HG03432 (cell line): ENCODE measurements around the gene PHYKPL.

Experiments
- ATAC-seq: cut with Tn5 transposase; IDR thresholded peaks from one replicate; pipeline ENCODE4 v1.9.1; 2021; ENCODE audit warnings: mild to moderate bottlenecking, moderate library complexity; ENCODE audit not compliant: unreplicated experiment

The PHYKPL gene

DNA sequence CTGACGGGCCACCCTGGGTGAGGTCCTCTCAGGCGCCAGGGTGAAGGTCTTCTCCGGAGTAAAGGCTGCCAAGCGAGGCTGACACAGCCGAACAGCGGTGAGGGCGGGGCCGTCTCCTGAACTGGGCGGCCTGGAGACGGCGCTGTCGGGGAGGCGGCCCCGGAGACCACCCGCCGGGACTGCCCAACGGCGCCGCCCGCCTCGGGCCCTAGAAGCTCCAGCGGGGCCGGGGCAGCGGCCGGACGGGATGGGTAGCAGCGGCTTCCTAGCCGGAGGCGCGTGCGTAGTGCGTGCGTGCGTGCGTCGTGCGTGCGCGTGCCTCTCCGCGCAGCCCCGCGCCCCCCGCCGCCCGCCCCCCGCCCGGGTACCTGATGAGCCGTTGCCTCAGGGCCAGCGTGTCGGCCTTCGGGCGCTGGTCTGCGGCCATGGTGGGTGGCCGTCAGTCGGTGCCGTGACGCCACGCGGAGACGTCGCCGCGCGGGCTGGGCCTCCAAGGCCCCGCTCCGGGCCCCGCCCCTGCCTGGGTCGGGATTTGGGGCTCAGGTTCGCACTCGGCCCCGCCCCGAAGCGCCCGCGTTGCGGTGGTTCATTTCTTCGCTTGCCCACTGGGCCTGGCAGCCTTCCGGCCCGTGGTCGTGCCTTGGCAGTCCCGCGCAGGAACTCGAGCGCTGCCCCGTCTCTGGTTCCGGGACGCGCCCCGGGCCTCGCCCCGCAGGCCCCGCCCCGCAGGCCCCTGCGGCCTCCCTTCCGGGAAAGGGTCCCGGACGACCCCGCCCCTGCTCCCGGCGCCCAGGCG, at the start of gene PHYKPL:
Gene PHYKPL (minus strand): TSS at position 679 of the 796 bp plus-strand sequence. CDS start 252 bp downstream, at position 427.
- ATAC-seq, result peak; percentile 73

DNA sequence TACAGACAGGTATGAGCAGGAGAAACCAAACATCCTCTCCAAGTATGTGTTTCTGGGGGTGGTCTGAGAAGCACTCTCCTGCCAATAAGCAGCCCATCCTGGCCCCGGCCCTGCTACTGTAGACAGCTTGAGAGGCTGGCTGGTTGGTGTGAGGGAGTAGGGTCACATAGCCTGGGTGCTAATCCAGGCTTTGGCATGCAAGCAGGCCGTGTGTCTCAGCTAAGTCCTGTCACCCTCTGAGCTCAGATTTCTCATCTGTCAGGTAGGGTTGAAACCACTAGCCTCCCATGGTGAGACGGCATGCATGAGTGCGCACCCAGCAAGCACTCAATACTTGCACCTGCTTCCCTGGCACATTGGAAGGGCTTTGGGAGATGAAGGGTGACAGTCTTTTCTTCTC, 49.8 kb upstream of the PHYKPL start:
- no peak for ATAC-seq

DNA sequence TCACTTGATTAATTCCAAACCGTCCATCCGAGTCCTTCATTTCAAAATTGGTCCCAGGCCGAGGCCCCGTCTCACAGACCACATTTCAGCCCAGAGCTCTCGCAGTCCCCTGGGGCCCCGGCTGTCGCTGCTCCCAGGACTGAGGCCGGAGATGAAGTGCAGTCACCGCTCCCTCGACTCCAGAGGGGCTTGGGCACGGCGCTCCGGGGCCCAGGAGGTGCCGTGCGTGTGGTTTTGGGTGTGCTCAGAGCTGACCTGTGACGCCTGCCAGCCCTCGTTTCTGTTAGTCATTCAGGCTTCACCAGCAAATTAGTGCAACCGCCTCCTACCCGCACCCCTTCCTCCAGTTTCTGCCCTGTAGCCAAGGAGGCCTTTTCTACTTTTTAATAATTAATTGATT, 48.7 kb upstream of the PHYKPL start:
- no peak for ATAC-seq

DNA sequence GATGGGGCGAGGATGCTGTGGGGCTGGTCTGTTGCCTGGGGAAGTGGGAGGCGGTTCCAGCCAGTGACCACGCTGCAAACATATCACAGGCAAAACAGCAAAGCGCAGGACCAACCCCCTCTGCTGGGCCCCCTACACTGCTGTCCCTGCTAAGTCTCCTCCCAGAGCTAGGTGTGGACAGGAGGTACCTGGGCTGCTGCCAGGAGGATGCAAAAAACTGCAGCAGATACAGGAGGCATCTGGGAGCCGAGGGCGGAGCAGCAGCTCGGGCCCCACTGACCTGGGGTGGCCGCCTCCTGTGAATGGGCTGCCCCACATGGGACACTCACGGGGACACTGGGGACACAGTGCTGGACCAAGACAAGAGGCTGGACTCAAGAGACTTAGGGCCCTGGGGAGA, 48.0 kb upstream of the PHYKPL start:
- no peak for ATAC-seq

DNA sequence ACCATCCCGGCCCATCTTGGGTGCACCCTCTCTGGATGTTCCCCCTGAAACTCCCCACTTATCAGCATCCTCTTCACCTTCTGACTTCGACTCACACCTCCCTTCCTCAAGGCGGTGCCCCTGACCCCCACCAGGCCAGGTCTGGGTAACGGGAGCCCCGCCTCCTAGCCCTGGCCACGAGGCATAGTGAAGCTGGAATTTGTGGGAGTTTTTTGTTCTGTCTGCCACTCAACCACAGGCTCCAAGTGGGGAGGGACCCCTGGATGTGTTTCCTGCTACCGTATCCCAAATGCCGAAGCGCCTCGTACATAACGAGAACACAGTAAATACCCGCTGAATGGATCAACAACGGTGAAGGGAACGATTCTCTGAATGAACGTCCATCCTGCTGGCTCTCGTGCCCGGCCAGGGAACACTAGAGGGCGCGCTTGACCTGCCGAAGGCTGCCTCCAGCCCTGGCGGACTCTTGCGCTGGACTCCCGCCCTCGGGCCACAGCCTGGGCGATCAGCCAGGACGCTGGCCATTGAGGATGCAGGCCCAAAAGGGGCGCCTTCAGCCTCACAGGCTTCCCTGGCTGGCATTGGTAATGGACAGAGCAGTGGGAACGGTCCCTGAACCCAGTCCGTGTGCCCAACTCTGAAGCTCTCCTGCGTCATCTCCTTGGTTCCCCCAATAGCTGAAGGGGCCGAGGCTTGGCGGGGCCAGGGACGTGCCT, 47.3 kb upstream of the PHYKPL start:
- ATAC-seq, result no peak

DNA sequence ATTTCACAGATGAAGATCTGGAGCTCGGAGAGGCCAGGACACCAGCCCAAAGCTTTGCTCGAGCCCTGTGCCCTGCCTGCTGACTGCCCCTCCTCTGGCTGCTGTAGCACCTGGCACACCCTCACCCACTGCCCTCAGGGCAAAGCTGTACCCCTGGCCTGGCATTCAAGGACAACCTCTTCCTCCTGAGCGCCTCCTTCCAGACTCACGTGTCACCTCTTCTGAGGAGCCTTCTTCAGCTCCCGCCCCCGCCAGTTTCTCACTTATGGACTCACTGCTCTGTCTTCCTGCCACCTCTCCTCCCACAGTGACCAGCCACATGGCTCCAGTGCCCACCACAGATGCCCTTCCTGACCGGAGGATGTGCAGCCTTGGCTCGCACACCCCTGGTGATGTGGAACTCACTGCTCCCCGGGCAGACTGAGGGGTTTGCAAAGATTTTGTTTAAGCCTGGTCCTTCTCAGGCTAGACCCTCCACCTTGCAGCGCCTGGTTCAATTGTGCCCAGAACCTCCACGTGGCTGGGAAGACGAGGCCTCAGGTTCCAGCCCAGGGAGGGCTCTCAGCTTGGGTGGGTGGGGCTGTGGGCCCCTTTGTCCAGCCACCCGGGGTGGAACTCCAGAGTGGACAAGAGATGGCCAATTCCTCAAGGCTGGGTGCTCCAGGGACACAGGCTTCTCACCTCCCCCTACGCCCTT, 46.6 kb upstream of the PHYKPL start:
- no peak for ATAC-seq

DNA sequence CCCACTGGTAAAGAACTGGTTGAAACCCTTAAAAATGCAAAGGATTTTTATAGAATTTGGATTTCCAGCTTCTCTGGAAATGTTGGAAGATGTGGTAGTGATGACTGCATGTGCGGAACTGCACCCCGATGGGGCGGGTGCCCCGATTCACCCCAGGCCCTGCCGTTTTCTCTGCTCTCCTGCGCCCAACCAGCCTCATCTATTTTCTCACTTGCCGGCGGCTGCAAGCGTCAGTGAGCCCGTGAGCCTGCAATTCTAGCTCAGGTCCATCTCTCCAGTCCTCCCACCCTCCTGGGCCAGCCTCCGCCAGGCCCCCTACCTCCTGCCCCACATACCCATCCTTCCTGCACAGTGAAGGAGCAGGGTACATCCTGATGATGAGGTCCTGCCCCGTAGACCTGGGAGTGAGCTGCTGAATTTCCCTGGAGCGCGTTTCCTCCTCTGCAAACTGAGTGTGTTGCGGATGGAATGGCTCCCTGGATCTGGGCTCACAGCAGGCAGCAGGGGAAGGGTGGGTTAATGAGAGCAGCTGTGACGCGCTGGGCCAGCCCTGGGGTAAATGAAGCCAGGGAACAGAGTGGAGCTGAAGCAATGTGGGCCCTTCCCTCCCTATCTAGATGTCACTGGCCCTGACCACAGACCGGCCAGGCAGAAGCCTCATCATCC, 45.9 kb upstream of the PHYKPL start:
- no peak for ATAC-seq

DNA sequence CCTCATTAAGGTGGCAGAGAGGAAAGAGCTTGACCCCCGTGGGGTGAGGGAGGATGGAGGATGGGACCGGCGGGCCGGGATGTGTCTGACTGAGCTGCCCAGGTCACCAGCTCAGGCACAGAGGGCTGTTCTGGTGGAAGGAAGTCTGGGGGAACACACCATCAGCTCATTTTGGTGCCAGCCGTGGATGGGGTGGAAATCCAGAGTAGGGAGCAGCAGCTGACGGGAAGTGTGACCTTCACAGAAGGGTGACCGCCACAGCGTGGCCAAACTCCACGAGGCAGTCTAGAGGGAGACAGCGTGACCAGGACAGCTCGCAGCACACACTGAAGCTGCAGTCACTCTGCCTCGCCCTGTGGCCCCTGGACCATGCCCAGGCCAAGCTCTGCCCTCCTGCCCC, 45.3 kb upstream of the PHYKPL start:
- no peak for ATAC-seq

DNA sequence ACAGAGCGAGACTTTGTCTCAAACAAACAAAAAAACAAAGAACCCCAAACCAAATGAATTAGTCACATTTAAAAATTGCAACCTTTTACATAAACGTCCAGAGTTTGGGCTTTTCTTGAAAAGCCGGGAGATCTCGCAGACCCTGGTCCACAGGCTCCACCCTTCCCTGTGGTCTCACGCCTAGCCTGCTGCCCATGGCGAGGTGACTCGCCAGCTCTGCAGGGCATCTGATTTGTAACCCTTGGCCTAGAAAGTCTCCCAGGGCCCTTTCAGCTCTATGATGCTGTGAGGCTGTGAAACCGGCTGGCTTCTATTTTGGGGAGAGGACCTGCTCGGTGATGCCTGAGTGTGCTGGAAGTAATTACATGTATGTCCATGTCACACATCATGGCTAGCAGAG, 44.7 kb upstream of the PHYKPL start:
- no peak for ATAC-seq

DNA sequence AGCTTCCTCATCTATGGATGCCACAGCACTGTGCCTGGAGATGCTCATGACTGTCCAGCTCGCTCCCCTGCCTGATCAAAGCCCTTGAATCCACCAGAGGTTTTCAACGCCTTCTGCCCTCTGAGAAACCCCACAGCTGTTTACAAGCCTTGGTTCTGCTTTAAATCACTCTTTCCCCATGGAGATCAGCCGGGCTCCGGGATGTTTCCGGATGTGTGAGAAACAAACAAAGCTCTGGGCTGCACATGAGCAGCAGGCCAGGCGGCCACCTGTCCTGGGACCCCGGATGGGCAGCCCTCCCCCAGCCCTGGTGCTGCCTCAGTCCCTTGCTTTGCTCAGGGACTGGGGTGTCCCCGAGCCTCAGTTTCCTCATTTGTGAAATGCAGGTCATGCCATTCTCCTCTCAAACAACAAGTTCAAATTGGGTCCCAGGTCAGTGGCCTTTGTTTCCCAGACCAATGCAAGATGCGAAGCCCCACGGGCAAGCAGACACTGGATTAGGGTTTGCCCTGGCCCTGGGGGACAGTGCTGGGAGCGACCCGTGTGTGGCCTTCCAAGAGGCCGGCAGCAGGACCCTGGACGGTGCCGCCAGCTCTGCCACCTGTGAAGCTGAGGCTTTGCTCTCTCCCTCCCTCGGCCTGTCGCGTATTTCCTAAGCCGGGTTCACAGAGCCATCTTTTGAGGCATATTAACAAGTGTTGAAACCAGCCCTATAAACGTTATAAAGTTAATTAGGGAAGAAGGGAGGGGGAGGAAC, 42.4 kb upstream of the PHYKPL start:
- ATAC-seq, result no peak

DNA sequence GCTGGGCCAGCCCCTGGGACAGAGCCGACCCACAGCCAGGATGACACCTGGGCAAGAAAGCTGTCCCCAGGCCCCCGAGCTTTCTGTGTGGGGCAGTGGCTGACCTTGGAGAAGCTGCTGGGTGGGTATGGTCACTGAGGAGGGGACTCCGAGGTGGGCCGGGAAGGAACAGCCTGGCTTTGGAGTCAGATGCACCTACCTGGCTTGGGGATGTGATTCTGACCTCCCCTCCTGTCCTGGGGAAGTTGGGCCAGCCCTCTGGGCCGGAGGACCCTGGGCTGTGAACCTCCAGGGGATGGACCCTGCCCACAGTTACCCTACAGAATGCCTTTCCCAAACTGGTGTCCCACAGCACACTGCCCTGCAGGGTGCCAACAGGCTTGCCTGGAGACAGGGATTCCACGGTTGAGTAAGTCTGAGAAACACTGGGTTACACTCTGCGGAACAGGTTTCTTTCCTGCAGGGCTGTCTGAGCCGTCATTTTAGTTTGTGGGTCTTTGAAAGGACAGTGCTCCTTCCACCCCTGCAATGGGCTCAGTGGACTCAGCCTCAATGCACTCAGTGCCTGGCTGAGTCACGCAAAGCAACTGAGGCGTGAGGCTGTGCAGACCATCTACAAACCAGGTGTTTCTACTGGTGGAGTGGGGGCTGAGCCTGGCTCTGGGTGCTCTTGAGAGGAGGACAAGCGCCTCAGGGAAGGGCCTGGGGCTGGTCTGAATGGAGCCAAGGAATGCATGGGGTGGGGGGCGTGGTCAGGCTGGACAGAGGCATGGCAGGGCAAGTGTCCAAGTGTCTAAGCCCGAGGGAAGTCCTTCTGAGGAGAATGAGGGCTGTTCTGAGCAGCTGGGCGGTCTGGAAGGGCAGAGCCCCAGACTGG, 41.3 kb upstream of the PHYKPL start:
- no peak for ATAC-seq

DNA sequence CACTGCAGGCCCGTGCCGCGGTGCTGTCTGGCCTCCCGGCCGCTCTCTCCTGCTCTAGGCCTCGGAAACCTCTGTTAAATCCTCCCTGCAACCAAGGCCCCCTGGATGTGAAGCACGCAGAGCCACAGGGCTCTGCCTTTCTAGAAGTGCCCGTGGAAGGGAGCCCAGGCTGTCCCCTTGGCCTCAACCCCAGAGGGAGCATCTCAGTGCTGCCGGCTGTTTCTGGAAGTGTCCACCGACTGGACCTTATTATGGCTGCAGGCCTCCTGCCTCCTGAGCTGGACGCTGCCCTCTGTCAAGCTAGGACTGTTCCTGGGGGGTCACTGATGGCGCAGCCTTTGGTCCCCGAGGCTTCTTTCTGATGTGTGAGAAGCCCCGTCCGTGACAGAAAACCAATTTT, 40.4 kb upstream of the PHYKPL start:
- no peak for ATAC-seq

DNA sequence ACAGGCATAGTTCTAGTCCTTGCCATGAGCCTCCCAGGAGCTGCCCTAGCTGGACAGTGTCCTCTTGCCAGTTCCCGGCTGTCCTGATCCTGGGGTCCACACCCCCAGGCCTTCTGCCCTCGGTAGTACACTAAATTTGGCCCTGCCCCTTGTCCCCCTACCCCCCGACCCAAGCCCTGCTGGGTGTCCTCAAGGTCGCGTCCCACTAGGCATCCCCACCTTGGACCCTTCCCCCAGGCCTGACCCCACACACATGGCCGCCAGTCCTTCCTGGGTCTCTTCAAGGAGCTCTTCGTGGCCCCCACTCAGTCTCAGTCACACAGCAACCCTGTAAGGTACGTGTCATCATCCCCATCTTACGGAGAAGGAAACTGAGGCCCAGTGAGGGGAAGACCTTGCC, 40.0 kb upstream of the PHYKPL start:
- ATAC-seq, result no peak

DNA sequence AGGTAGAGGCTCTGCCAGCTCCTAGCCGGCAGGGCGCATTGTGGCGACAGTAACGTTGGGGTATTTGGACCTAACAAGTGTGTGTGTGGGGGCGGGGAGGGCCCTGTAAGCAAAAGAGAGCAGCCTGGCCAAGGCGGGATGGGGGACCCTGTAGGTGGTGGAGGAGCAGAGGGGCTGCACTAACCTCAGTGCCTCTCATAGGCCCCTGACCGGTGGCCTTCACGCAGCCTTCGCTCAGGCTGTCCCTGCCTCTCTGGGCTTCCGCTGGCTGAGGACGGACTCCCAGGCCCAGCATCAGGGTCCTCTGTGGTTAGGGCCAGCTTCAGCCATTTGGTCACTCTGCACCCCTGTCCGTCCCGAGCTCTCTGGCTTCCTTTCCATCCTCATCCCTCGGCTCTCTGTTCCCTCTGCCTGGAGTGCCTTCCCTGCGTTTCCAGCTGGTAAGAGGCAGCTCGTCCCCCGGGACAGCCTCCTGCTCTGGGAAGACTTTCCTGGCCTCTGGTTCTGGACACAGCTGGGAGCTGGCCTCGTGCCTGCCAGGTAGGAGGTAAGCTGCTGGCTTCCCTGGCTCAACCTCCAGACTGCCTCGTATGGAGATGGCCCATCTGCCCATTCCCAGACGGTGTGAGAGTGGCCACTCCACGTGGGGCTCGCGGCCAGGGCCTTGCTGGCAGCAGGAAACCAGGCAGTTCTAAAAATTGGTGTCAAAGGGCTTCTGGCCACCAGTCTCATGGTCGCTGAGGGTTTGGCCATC, 39.3 kb upstream of the PHYKPL start:
- no peak for ATAC-seq

DNA sequence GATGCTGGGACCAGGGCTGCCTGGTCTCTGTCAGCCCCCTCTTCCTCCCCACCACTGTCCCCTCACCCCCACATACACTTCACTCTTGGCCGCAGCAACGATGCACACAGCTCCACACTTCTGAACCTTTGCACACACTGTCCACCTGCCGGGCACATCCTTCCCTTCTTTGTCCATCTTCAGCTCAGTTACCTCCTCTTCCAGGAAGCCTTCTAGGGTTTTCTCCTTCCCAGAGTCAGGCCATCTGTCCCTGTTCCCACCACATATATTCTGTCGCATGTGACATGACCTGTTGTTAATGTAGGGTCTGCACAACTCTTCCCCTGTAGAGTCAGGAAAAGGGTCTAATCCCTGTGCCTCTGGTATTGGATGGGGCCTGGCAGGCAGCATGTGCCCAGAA, 38.6 kb upstream of the PHYKPL start:
- ATAC-seq, result no peak

DNA sequence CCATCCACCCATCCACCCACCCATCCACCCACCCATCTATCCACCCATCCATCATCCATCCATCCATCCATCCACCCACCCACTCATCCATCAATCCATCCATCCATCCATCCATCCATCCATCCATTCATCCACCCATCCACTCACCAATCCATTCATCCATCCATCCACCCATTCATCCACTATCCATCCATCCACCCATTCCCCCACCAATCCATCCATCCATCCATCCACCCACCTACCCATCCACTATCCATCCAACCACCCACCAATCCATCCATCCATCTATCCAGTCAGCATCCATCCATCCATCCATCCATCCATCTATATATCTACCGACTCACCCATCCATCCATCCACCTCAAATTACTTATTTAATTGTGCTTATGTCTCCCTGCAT, 36.9 kb upstream of the PHYKPL start:
- no peak for ATAC-seq

DNA sequence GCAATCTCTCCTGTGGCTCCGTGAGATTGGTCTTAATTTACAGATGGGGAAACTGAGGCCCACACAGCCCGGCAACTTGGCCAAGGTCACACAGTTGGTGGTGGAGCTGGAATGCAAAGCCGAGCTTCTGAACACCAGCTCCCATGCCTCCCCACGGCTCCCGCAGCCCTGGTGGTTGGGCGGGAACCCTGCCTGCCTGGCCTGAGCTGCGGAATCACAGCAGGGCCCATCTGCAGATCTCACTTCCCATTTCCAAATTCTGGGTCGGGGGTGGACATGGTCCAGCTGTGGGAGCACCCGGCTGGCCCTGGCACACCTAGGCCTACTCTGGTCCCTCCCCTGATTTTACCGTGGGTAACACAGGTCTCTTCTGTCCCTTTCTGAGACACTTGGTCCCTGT, 35.3 kb upstream of the PHYKPL start:
- no peak for ATAC-seq

DNA sequence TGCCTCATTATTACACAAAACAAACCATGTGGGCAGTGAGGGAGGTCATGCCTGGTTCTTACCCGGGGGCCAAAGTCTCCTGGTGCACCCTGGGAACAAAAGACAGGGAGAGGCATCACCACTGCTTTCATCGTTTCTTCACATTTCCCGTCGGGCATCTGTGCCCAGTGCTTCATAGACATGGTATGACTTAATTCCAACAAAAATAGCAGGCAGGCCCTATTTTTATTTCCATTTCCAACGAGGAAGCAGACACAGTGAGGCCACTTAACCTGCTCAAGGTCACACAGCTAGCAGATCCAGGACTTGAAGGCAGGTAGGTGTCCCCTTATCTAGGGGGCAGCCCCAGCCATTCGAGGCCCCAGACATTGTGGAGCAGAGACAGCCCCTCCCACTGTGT, 34.6 kb upstream of the PHYKPL start:
- ATAC-seq, result no peak

DNA sequence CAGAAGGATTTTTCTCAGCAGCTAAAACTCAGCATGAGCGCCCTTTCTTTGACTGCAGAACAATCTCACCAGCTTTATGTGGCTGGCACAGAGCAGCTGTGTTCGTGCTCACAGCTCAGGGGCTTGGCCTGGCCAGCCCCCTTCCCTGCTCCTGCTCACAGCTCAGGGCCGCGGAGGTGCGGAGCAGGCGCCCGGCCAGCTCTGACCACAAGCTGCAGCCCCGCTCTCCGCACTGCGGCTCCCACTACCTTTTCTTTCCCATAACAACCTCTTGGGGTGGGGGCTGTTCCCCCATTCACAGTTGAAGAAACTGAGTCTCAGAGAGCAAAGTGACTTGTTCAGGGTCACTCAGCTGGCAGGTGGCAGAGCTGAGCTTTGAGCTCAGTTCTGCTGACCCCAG, 34.0 kb upstream of the PHYKPL start:
- ATAC-seq, result no peak
